Tibial artery (tissue), 4 donors: ENCODE data around the gene SC5D.

ENCODE experiments used
- DNase-seq, 2 donors: peaks; one replicate each; pipeline ENCODE4 v3.0.0-alpha.2; 2019
- H3K27ac ChIP-seq, 2 donors: fragments of 200-600 bp; sonication (generic) in 1 of 2; 1 replicate in 1 of 2; 2 replicates in 1 of 2; pipeline ENCODE4 v1.5.1; 2018 to 2019; ENCODE audit warnings: mild to moderate bottlenecking in 1 of 2
- H3K27me3 ChIP-seq, 2 donors: fragments of 200-600 bp; sonication (generic) in 1 of 2; one replicate each; pipeline versions ENCODE4 v1.5.1 to v1.6.0; 2016 to 2019
- H3K36me3 ChIP-seq, 3 donors: fragments of 200-600 bp; sonication (generic) in 2 of 3; one replicate each; pipeline ENCODE4 v1.5.1; 2016 to 2019; ENCODE audit warnings: mild to moderate bottlenecking in 2 of 3
- H3K4me1 ChIP-seq, 4 donors: fragments of 200-600 bp; sonication (generic) in 2 of 4; 1 replicate in 3 of 4; 2 replicates in 1 of 4; pipeline ENCODE4 v1.5.1; 2016 to 2019
- H3K4me3 ChIP-seq, 2 donors: fragments of 200-600 bp; sonication (generic) in 1 of 2; 1 replicate in 1 of 2; 2 replicates in 1 of 2; pipeline ENCODE4 v1.5.1; 2018 to 2019; ENCODE audit warnings: mild to moderate bottlenecking in 2 of 2
- H3K9me3 ChIP-seq, 3 donors: fragments of 200-600 bp; sonication (generic) in 1 of 3; one replicate each; pipeline ENCODE4 v1.5.1; 2016 to 2019
- intact Hi-C: fragments of 100-400 bp; cut with DNase I; formaldehyde crosslinking; loops from one replicate; pipeline ENCODE4 v1.15.0; 2023; ENCODE audit warnings: low total_unique reads
- TF ChIP-seq, protein P1 (sequence below), 2 experiments: fragments of 200-600 bp in 1 of 2; fragments of 450-650 bp in 1 of 2; IDR thresholded peaks; one replicate each; pipeline ENCODE4 v1.5.1; 2017 to 2019; ENCODE audit warnings: antibody characterized with exemption in 2 of 2, mild to moderate bottlenecking in 1 of 2, moderate library complexity in 1 of 2

Gene SC5D

DNA sequence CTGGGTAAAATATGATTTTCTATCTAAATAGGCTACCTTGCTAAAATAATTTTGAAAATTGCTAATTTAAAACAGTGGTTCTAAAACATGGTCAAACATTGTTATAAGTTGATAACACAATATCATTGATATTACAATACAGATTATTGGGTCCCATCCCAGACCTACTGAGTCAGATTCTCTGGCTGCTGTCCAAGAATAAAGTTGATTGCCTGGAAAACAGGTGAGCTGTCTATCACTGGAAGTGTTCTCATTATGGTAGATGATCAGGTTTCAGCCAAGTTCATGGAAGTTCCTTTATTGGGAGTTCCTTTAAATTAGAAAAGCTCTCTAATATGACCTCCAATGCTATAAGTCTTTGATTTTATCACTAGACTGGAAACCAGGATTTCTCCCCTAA lies 52.3 kb downstream of the SC5D start:
- TF ChIP-seq, protein P1, sequence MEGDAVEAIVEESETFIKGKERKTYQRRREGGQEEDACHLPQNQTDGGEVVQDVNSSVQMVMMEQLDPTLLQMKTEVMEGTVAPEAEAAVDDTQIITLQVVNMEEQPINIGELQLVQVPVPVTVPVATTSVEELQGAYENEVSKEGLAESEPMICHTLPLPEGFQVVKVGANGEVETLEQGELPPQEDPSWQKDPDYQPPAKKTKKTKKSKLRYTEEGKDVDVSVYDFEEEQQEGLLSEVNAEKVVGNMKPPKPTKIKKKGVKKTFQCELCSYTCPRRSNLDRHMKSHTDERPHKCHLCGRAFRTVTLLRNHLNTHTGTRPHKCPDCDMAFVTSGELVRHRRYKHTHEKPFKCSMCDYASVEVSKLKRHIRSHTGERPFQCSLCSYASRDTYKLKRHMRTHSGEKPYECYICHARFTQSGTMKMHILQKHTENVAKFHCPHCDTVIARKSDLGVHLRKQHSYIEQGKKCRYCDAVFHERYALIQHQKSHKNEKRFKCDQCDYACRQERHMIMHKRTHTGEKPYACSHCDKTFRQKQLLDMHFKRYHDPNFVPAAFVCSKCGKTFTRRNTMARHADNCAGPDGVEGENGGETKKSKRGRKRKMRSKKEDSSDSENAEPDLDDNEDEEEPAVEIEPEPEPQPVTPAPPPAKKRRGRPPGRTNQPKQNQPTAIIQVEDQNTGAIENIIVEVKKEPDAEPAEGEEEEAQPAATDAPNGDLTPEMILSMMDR (IDR thresholded peaks at IDR 0.05) = no peak
- H3K27ac ChIP-seq = no peak overlapping the region
- intact Hi-C loops = no loop called here
- H3K27me3 ChIP-seq = no peaks in the 10 kb centered on the region
- H3K36me3 ChIP-seq = no peaks in the 10 kb centered on the region
- no peak overlapping the region for H3K4me3 ChIP-seq
- H3K4me1 ChIP-seq = no peaks in the 10 kb centered on the region
- no peak for DNase-seq
- no peaks in the 10 kb centered on the region for H3K9me3 ChIP-seq

- H3K36me3 ChIP-seq = no peaks in the 10 kb centered on the region
- DNase-seq = no peak
- no peak overlapping the region for H3K4me3 ChIP-seq
- TF ChIP-seq, protein P1 (IDR thresholded peaks at IDR 0.05) = no peak
- no peak overlapping the region for H3K27ac ChIP-seq
- H3K27me3 ChIP-seq = no peaks in the 10 kb centered on the region
- no peaks in the 10 kb centered on the region for H3K4me1 ChIP-seq
- no peaks in the 10 kb centered on the region for H3K9me3 ChIP-seq
- intact Hi-C loops = no loop called here
Measured at GRCh38 chr11:121347094-121347493, 54.5 kb downstream of the SC5D start.

DNA sequence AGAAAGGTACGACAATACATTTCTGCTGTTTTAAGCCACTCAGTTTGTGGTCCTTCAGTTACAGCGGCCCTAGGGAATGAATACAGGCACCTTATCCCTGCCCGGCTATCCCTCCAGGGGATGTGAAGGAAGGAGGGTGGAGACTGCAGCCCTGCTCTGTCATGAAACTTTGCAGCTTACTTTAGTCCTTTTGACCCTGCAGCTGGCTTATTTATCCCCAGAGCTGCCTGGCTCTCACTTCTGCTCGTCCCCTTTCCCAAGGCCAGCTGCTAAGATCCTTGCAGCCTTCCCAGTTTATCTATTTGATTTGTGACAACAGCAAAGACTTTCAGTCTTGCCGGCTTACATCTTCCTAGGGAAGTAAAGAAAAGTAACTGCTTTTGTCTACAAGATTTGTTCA lies 55.2 kb downstream of the SC5D start:
- H3K4me1 ChIP-seq = no peaks in the 10 kb centered on the region
- DNase-seq = no peak
- H3K27me3 ChIP-seq = no peaks in the 10 kb centered on the region
- no peak overlapping the region for H3K27ac ChIP-seq
- intact Hi-C loops = no loop called here
- no peak overlapping the region for H3K4me3 ChIP-seq
- TF ChIP-seq, protein P1 (IDR thresholded peaks at IDR 0.05) = no peak
- H3K36me3 ChIP-seq = no peaks in the 10 kb centered on the region
- H3K9me3 ChIP-seq = no peaks in the 10 kb centered on the region

GRCh38 chr11:121348220-121348875 lies 55.8 kb downstream of the SC5D start:
- H3K4me1 ChIP-seq = no peaks in the 10 kb centered on the region
- H3K36me3 ChIP-seq = no peaks in the 10 kb centered on the region
- H3K9me3 ChIP-seq = no peaks in the 10 kb centered on the region
- no peaks in the 10 kb centered on the region for H3K27me3 ChIP-seq
- H3K27ac ChIP-seq = no peak overlapping the region
- no peak overlapping the region for H3K4me3 ChIP-seq
- TF ChIP-seq, protein P1 (IDR thresholded peaks at IDR 0.05) = no peak
- DNase-seq = no peak
- intact Hi-C loops = no loop called here

DNA sequence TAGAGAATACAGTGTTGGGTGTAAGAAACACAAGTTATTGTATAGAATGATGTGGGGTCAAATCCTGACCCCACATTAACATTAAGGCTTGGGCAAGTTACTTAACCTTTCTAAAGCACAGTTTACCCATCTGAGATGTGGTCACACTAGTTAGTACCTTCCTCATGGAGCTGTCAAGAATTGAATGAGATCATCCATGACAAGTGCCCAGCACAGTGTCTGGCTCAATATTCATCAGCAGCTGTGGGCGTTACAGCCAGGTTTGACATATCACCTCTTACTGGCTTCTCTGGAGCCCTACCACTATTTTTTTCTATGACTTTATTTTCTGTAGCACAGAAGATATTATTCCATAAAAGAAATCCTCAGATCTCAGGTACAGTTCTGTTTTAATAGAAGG lies 57.2 kb downstream of the SC5D start:
- no peak overlapping the region for H3K27ac ChIP-seq
- H3K9me3 ChIP-seq = no peaks in the 10 kb centered on the region
- no peak for DNase-seq
- intact Hi-C loops = no loop called here
- TF ChIP-seq, protein P1 (IDR thresholded peaks at IDR 0.05) = no peak
- no peak overlapping the region for H3K4me3 ChIP-seq
- no peaks in the 10 kb centered on the region for H3K4me1 ChIP-seq
- H3K27me3 ChIP-seq = no peaks in the 10 kb centered on the region
- no peaks in the 10 kb centered on the region for H3K36me3 ChIP-seq
